Trophoblast cell (in vitro differentiated cells and primary cell): Measurements from ENCODE around the gene GLRX3.

ENCODE experiments used
- DNase-seq, 2 donors: peaks; one replicate each; pipeline ENCODE4 v3.0.0-alpha.2; 2016
- H2AFZ ChIP-seq: 2 replicates; pipeline ENCODE4 v1.6.1; 2013; ENCODE audit warnings: low read length, moderate library complexity, mild to moderate bottlenecking; ENCODE audit not compliant: insufficient read depth, poor library complexity
- H2AK5ac ChIP-seq: 2 replicates; pipeline ENCODE4 v1.6.1; 2013; ENCODE audit warnings: mild to moderate bottlenecking, low read length
- H2BK120ac ChIP-seq: 2 replicates; pipeline ENCODE4 v1.6.1; 2013; ENCODE audit warnings: low read length, mild to moderate bottlenecking, moderate library complexity; ENCODE audit not compliant: insufficient read depth, poor library complexity
- H2BK12ac ChIP-seq: 2 replicates; pipeline ENCODE4 v1.6.1; 2013; ENCODE audit warnings: mild to moderate bottlenecking, low read length, moderate library complexity
- H2BK5ac ChIP-seq: 2 replicates; pipeline ENCODE4 v1.6.1; 2013; ENCODE audit warnings: low read length, low read depth, moderate library complexity, mild to moderate bottlenecking; ENCODE audit not compliant: poor library complexity
- H3K14ac ChIP-seq: 2 replicates; pipeline ENCODE4 v1.6.1; 2013; ENCODE audit warnings: mild to moderate bottlenecking, low read length
- H3K18ac ChIP-seq: 2 replicates; pipeline ENCODE4 v1.6.1; 2013; ENCODE audit warnings: mild to moderate bottlenecking, low read length
- H3K23ac ChIP-seq: 2 replicates; pipeline ENCODE4 v1.6.1; 2013; ENCODE audit warnings: low read length
- H3K27ac ChIP-seq: 2 replicates; pipeline ENCODE4 v1.5.1; 2013; ENCODE audit warnings: low read depth, mild to moderate bottlenecking, inconsistent platforms, low read length, moderate library complexity
- H3K27me3 ChIP-seq: 2 replicates; pipeline ENCODE4 v1.6.1; 2013; ENCODE audit warnings: inconsistent platforms, mild to moderate bottlenecking, low read length, moderate library complexity; ENCODE audit not compliant: insufficient read depth
- H3K36me3 ChIP-seq, 2 experiments: 1 replicate in 1 of 2; 2 replicates in 1 of 2; pipeline ENCODE4 v1.6.1; 2013; ENCODE audit warnings: low read length in 2 of 2, mild to moderate bottlenecking in 2 of 2, moderate library complexity in 1 of 2; ENCODE audit not compliant: insufficient read depth in 2 of 2, control insufficient read depth in 1 of 2
- H3K4ac ChIP-seq: 2 replicates; pipeline ENCODE4 v1.6.1; 2013; ENCODE audit warnings: low read depth, mild to moderate bottlenecking, low read length, moderate library complexity
- H3K4me1 ChIP-seq, 2 experiments: 1 replicate in 1 of 2; 2 replicates in 1 of 2; pipeline ENCODE4 v1.6.1; 2013; ENCODE audit warnings: low read length in 2 of 2, mild to moderate bottlenecking in 2 of 2, moderate library complexity in 1 of 2; ENCODE audit not compliant: insufficient read depth in 2 of 2, control insufficient read depth in 1 of 2
- H3K4me2 ChIP-seq: 2 replicates; pipeline ENCODE4 v1.6.1; 2013; ENCODE audit warnings: inconsistent platforms, mild to moderate bottlenecking, low read length, moderate library complexity
- H3K4me3 ChIP-seq: 2 replicates; pipeline ENCODE4 v1.5.1; 2013; ENCODE audit warnings: mild to moderate bottlenecking, low read depth, low read length, inconsistent platforms
- H3K79me1 ChIP-seq: one replicate; pipeline ENCODE4 v1.6.1; 2013; ENCODE audit warnings: low read length
- H3K79me2 ChIP-seq: 2 replicates; pipeline ENCODE4 v1.6.1; 2013; ENCODE audit warnings: low read length, mild to moderate bottlenecking; ENCODE audit not compliant: control insufficient read depth, insufficient read depth, poor library complexity
- H3K9ac ChIP-seq: 2 replicates; pipeline ENCODE4 v1.6.1; 2013; ENCODE audit warnings: mild to moderate bottlenecking, low read length
- H3K9me3 ChIP-seq: 2 replicates; pipeline ENCODE4 v1.6.1; 2013; ENCODE audit warnings: low read depth, mild to moderate bottlenecking, control low read depth, inconsistent platforms, low read length; ENCODE audit not compliant: insufficient read depth
- H4K12ac ChIP-seq: 2 replicates; pipeline ENCODE4 v1.6.1; 2013; ENCODE audit warnings: low read depth, mild to moderate bottlenecking, low read length, moderate library complexity
- H4K8ac ChIP-seq: 2 replicates; pipeline ENCODE4 v1.6.1; 2013; ENCODE audit warnings: low read depth, mild to moderate bottlenecking, low read length, moderate library complexity
- H4K91ac ChIP-seq: one replicate; pipeline ENCODE4 v1.6.1; 2013; ENCODE audit warnings: low read depth, mild to moderate bottlenecking, low read length, moderate library complexity
- WGBS: extraction: QIAGEN DNeasy Blood & Tissue Kit; methylation state at CpG from one replicate; pipeline ENCODE4 v1.1.7; 2013; ENCODE audit warnings: missing lambda C conversion rate; ENCODE audit not compliant: insufficient read length, insufficient coverage; ENCODE audit errors: extremely low coverage; 5-methylcytosine and 5-hydroxymethylcytosine counted together

GLRX3 gene

GRCh38 chr10:130179640-130180039, 43.4 kb downstream of the GLRX3 start:
- Histone ChIP-seq H3K79me1 (no peaks in the 10 kb centered on the region), H2BK5ac (no peak overlapping the region), H3K4me1 (no peaks in the 10 kb centered on the region), H3K9me3 (no peaks in the 10 kb centered on the region), H3K27me3 (no peaks in the 10 kb centered on the region), H2BK12ac (no peak overlapping the region), H2AK5ac (no peak overlapping the region), H3K36me3 (peaks cover 29 to 49% of the 10 kb centered on the region in 2 experiments), H3K27ac (no peak overlapping the region), H3K79me2 (no peaks in the 10 kb centered on the region), H4K12ac (no peak overlapping the region), H3K9ac (no peak overlapping the region), H3K4ac (no peak overlapping the region), H3K4me2 (no peak overlapping the region), H3K14ac (no peak overlapping the region), H3K23ac (no peak overlapping the region), H3K18ac (no peak overlapping the region), H3K4me3 (no peak overlapping the region), H2AFZ (no peak overlapping the region), H2BK120ac (no peak overlapping the region), H4K91ac (no peak overlapping the region), H4K8ac (no peak overlapping the region)
- peak; percentile 46 to 57 for DNase-seq
- no CpG with 5 or more reads among the region's 4 CpGs for WGBS

- Histone ChIP-seq H3K4ac (no peak overlapping the region), H3K79me2 (no peaks in the 10 kb centered on the region), H3K79me1 (no peaks in the 10 kb centered on the region), H3K4me2 (no peak overlapping the region), H4K91ac (no peak overlapping the region), H2BK5ac (no peak overlapping the region), H2AFZ (no peak overlapping the region), H3K18ac (no peak overlapping the region), H3K14ac (no peak overlapping the region), H3K27ac (no peak overlapping the region), H3K9me3 (no peaks in the 10 kb centered on the region), H2BK12ac (no peak overlapping the region), H3K4me1 (no peaks in the 10 kb centered on the region), H3K4me3 (no peak overlapping the region), H3K9ac (no peak overlapping the region), H4K12ac (no peak overlapping the region), H2BK120ac (no peak overlapping the region), H2AK5ac (no peak overlapping the region), H3K23ac (no peak overlapping the region), H3K36me3 (peaks cover 30 to 53% of the 10 kb centered on the region in 2 experiments), H4K8ac (no peak overlapping the region), H3K27me3 (no peaks in the 10 kb centered on the region)
- no CpG with 5 or more reads among the region's 1 CpG for WGBS
- DNase-seq, result no peak
Observed at GRCh38 chr10:130180416-130180815, 44.2 kb downstream of the GLRX3 start.

- Histone ChIP-seq H3K4me2 (no peak overlapping the region), H4K12ac (no peak overlapping the region), H3K79me2 (no peaks in the 10 kb centered on the region), H3K27me3 (no peaks in the 10 kb centered on the region), H3K9ac (no peak overlapping the region), H3K14ac (no peak overlapping the region), H3K4ac (no peak overlapping the region), H3K18ac (no peak overlapping the region), H3K36me3 (peaks cover 36 to 59% of the 10 kb centered on the region in 2 experiments), H2AK5ac (no peak overlapping the region), H3K27ac (no peak overlapping the region), H2AFZ (no peak overlapping the region), H3K4me3 (no peak overlapping the region), H2BK5ac (no peak overlapping the region), H3K4me1 (no peaks in the 10 kb centered on the region), H2BK12ac (no peak overlapping the region), H3K79me1 (no peaks in the 10 kb centered on the region), H4K91ac (no peak overlapping the region), H3K23ac (no peak overlapping the region), H2BK120ac (no peak overlapping the region), H4K8ac (no peak overlapping the region), H3K9me3 (no peaks in the 10 kb centered on the region)
- no CpG with 5 or more reads among the region's 5 CpGs for WGBS
- DNase-seq, result no peak
Observed at GRCh38 chr10:130181858-130182257, 45.7 kb downstream of the GLRX3 start.

GRCh38 chr10:130185591-130185990, 49.4 kb downstream of the GLRX3 start:
- Histone ChIP-seq H2AFZ (no peak overlapping the region), H2BK12ac (no peak overlapping the region), H3K27ac (no peak overlapping the region), H3K9ac (no peak overlapping the region), H3K4me3 (peak overlapping the region; percentile 14), H4K91ac (no peak overlapping the region), H2BK120ac (no peak overlapping the region), H3K79me2 (peaks cover 3% of the 10 kb centered on the region), H4K8ac (no peak overlapping the region), H3K14ac (no peak overlapping the region), H4K12ac (no peak overlapping the region), H3K9me3 (no peaks in the 10 kb centered on the region), H3K79me1 (peaks cover 4% of the 10 kb centered on the region), H3K36me3 (peaks cover 44 to 58% of the 10 kb centered on the region in 2 experiments), H3K23ac (no peak overlapping the region), H3K27me3 (no peaks in the 10 kb centered on the region), H3K18ac (no peak overlapping the region), H3K4me2 (no peak overlapping the region), H3K4ac (no peak overlapping the region), H2BK5ac (no peak overlapping the region), H3K4me1 (peaks cover under 1 to 2% of the 10 kb centered on the region in 2 experiments), H2AK5ac (no peak overlapping the region)
- no CpG with 5 or more reads among the region's 11 CpGs for WGBS
- no peak for DNase-seq
